HepG2 (cell line): Measurements from ENCODE around the gene SYNJ2. TPM values are rescaled to one million over a fixed set of nuclear protein-coding genes. Genes with fewer than 3 reads are reported as not detected.

ENCODE experiments used
- GATAD1 ChIP-seq: IDR thresholded peaks from 2 replicates; pipeline ENCODE4 v1.6.1; 2016; ENCODE audit warnings: missing genetic modification reagents, missing compliant biosample characterization
- HOMEZ ChIP-seq: IDR thresholded peaks from 2 replicates; pipeline ENCODE4 v1.6.1; 2016; ENCODE audit warnings: low read depth
- HOXA9 ChIP-seq: sonication (generic); formaldehyde crosslinking; IDR thresholded peaks from 2 replicates; pipeline ENCODE4 v1.8.1; 2022; ENCODE audit warnings: missing genetic modification reagents, mild to moderate bottlenecking, moderate library complexity, borderline replicate concordance
- KDM3A ChIP-seq: IDR thresholded peaks from 2 replicates; pipeline ENCODE4 v1.6.1; 2018; ENCODE audit warnings: low read depth, missing compliant biosample characterization
- SKIL ChIP-seq: sonication (generic); formaldehyde crosslinking; IDR thresholded peaks from 2 replicates; pipeline ENCODE4 v1.8.0; 2022; ENCODE audit warnings: missing genetic modification reagents, mild to moderate bottlenecking, moderate library complexity, borderline replicate concordance
- SMAD9 ChIP-seq: sonication (generic); formaldehyde crosslinking; IDR thresholded peaks from 2 replicates; pipeline ENCODE4 v1.5.1; 2020; ENCODE audit warnings: mild to moderate bottlenecking, missing genetic modification reagents
- ZBTB1 ChIP-seq: sonication (generic); formaldehyde crosslinking; IDR thresholded peaks from 2 replicates; pipeline ENCODE4 v1.4.0; 2020; ENCODE audit warnings: missing genetic modification reagents, borderline replicate concordance
- ZNF20 ChIP-seq: sonication (generic); formaldehyde crosslinking; IDR thresholded peaks from 2 replicates; pipeline ENCODE4 v1.4.0; 2020; ENCODE audit warnings: mild to moderate bottlenecking, moderate library complexity, missing genetic modification reagents
- ZNF256 ChIP-seq: sonication (generic); formaldehyde crosslinking; conservative IDR thresholded peaks from 2 replicates; pipeline ENCODE4 v1.4.0; 2020; ENCODE audit warnings: missing genetic modification reagents
- ZNF382 ChIP-seq: sonication (generic); formaldehyde crosslinking; IDR thresholded peaks from 2 replicates; pipeline ENCODE4 v1.5.0; 2020; ENCODE audit warnings: missing genetic modification reagents, mild to moderate bottlenecking, borderline replicate concordance
- ZNF501 ChIP-seq: sonication (generic); formaldehyde crosslinking; IDR thresholded peaks from 2 replicates; pipeline ENCODE4 v1.5.1; 2020; ENCODE audit warnings: mild to moderate bottlenecking, moderate library complexity, missing genetic modification reagents
- ZNF569 ChIP-seq: sonication (generic); formaldehyde crosslinking; IDR thresholded peaks from 2 replicates; pipeline ENCODE4 v1.5.0; 2020; ENCODE audit warnings: mild to moderate bottlenecking, missing genetic modification reagents, moderate library complexity, borderline replicate concordance
- ZNF576 ChIP-seq: sonication (generic); formaldehyde crosslinking; IDR thresholded peaks from 2 replicates; pipeline ENCODE4 v1.4.0; 2020; ENCODE audit warnings: mild to moderate bottlenecking, missing genetic modification reagents
- polyA plus RNA-seq, 8 experiments: library from polyadenylated mRNA; depleted of rRNA in 3 of 8; stranded (reverse) in 7 of 8; unstranded in 1 of 8; fragments of >200 nt; fragmentation: Illumina TruSeq in 4 of 8; extraction: Trizol in 4 of 8; gene quantifications; 2 replicates each; pipeline versions ENCODE4 v1.2.1 to v1.2.3, GENCODE V29; 2011 to 2016; ENCODE audit warnings: low read depth in 4 of 8, missing spikeins in 1 of 8, mixed read lengths in 1 of 8; ENCODE audit not compliant: insufficient read depth in 1 of 8
- total RNA-seq, 5 experiments: library from RNA; depleted of rRNA; stranded (reverse); fragments of >200 nt; fragmentation: Illumina TruSeq; extraction: Trizol; gene quantifications; 2 replicates each; pipeline ENCODE4 v1.2.3, GENCODE V29; 2016; ENCODE audit warnings: low read depth in 1 of 5
- TF ChIP-seq, protein P1 (sequence below): sonication (generic); formaldehyde crosslinking; IDR thresholded peaks from 2 replicates; pipeline ENCODE4 v1.4.0; 2020; ENCODE audit warnings: mild to moderate bottlenecking, missing genetic modification reagents
- TF ChIP-seq, protein P2 (sequence below): IDR thresholded peaks from 2 replicates; pipeline ENCODE4 v1.6.1; 2012; ENCODE audit warnings: low read length, improper control_type of control experiment
- TF ChIP-seq, protein P3 (sequence below): sonication (generic); formaldehyde crosslinking; conservative IDR thresholded peaks from 2 replicates; pipeline ENCODE4 v1.4.0; 2020; ENCODE audit warnings: missing genetic modification reagents

Gene SYNJ2
- total and polyA plus RNA-seq, 2 of the 13 experiments (the other 11 are each of a cell fraction or from before 2014, with no cell fraction given), result 39.1 to 57.6 TPM

GRCh38 chr6:158011478-158011920, 29.8 kb downstream of the SYNJ2 start (continued):
- TF ChIP-seq, protein P1, sequence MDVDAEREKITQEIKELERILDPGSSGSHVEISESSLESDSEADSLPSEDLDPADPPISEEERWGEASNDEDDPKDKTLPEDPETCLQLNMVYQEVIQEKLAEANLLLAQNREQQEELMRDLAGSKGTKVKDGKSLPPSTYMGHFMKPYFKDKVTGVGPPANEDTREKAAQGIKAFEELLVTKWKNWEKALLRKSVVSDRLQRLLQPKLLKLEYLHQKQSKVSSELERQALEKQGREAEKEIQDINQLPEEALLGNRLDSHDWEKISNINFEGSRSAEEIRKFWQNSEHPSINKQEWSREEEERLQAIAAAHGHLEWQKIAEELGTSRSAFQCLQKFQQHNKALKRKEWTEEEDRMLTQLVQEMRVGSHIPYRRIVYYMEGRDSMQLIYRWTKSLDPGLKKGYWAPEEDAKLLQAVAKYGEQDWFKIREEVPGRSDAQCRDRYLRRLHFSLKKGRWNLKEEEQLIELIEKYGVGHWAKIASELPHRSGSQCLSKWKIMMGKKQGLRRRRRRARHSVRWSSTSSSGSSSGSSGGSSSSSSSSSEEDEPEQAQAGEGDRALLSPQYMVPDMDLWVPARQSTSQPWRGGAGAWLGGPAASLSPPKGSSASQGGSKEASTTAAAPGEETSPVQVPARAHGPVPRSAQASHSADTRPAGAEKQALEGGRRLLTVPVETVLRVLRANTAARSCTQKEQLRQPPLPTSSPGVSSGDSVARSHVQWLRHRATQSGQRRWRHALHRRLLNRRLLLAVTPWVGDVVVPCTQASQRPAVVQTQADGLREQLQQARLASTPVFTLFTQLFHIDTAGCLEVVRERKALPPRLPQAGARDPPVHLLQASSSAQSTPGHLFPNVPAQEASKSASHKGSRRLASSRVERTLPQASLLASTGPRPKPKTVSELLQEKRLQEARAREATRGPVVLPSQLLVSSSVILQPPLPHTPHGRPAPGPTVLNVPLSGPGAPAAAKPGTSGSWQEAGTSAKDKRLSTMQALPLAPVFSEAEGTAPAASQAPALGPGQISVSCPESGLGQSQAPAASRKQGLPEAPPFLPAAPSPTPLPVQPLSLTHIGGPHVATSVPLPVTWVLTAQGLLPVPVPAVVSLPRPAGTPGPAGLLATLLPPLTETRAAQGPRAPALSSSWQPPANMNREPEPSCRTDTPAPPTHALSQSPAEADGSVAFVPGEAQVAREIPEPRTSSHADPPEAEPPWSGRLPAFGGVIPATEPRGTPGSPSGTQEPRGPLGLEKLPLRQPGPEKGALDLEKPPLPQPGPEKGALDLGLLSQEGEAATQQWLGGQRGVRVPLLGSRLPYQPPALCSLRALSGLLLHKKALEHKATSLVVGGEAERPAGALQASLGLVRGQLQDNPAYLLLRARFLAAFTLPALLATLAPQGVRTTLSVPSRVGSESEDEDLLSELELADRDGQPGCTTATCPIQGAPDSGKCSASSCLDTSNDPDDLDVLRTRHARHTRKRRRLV (CRISPR knock-in tag), result no peak
- no peak for TF ChIP-seq ZNF501 (CRISPR knock-in tag)
- no peak; the same call in 1 of the 2 replicates for TF ChIP-seq ZNF569
- TF ChIP-seq ZNF576 (CRISPR knock-in tag), result no peak
- peak; percentile 75 for TF ChIP-seq HOMEZ (CRISPR knock-in tag)
- TF ChIP-seq, protein P2, sequence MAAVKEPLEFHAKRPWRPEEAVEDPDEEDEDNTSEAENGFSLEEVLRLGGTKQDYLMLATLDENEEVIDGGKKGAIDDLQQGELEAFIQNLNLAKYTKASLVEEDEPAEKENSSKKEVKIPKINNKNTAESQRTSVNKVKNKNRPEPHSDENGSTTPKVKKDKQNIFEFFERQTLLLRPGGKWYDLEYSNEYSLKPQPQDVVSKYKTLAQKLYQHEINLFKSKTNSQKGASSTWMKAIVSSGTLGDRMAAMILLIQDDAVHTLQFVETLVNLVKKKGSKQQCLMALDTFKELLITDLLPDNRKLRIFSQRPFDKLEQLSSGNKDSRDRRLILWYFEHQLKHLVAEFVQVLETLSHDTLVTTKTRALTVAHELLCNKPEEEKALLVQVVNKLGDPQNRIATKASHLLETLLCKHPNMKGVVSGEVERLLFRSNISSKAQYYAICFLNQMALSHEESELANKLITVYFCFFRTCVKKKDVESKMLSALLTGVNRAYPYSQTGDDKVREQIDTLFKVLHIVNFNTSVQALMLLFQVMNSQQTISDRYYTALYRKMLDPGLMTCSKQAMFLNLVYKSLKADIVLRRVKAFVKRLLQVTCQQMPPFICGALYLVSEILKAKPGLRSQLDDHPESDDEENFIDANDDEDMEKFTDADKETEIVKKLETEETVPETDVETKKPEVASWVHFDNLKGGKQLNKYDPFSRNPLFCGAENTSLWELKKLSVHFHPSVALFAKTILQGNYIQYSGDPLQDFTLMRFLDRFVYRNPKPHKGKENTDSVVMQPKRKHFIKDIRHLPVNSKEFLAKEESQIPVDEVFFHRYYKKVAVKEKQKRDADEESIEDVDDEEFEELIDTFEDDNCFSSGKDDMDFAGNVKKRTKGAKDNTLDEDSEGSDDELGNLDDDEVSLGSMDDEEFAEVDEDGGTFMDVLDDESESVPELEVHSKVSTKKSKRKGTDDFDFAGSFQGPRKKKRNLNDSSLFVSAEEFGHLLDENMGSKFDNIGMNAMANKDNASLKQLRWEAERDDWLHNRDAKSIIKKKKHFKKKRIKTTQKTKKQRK, result no peak
- no peak for TF ChIP-seq ZNF382 (CRISPR knock-in tag)
- no peak for TF ChIP-seq ZBTB1 (CRISPR knock-in tag)
- TF ChIP-seq KDM3A, result no peak; the same call in 1 of the 2 replicates
- no peak for TF ChIP-seq SMAD9
- TF ChIP-seq SKIL (CRISPR knock-in tag), result peak; percentile 93
- TF ChIP-seq ZNF256, result no peak
- TF ChIP-seq ZNF20 (CRISPR knock-in tag), result no peak
- TF ChIP-seq GATAD1 (CRISPR knock-in tag), result peak; percentile 74; the same call in 1 of the 2 replicates
- TF ChIP-seq, protein P3, sequence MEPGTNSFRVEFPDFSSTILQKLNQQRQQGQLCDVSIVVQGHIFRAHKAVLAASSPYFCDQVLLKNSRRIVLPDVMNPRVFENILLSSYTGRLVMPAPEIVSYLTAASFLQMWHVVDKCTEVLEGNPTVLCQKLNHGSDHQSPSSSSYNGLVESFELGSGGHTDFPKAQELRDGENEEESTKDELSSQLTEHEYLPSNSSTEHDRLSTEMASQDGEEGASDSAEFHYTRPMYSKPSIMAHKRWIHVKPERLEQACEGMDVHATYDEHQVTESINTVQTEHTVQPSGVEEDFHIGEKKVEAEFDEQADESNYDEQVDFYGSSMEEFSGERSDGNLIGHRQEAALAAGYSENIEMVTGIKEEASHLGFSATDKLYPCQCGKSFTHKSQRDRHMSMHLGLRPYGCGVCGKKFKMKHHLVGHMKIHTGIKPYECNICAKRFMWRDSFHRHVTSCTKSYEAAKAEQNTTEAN, result peak; percentile 78
- TF ChIP-seq HOXA9, result no peak
